A673 (cell line): ENCODE measurements around the gene USF3.

Experiments used
- EZH2 ChIP-seq: fragments of 200-600 bp; sonication (generic); IDR thresholded peaks from 2 replicates; pipeline ENCODE4 v1.6.1; 2017; ENCODE audit warnings: borderline replicate concordance, low read depth, mild to moderate bottlenecking, mixed read lengths, antibody characterized with exemption, low read length; ENCODE audit not compliant: poor library complexity, severe bottlenecking
- TF ChIP-seq, protein P1 (sequence below): fragments of 300-800, 200-600 bp; sonication (generic); conservative IDR thresholded peaks from 2 replicates; pipeline ENCODE4 v1.5.1; 2017; ENCODE audit warnings: low read depth, mild to moderate bottlenecking, antibody characterized with exemption, low read length, moderate library complexity, mixed read lengths

- TF ChIP-seq, protein P1, sequence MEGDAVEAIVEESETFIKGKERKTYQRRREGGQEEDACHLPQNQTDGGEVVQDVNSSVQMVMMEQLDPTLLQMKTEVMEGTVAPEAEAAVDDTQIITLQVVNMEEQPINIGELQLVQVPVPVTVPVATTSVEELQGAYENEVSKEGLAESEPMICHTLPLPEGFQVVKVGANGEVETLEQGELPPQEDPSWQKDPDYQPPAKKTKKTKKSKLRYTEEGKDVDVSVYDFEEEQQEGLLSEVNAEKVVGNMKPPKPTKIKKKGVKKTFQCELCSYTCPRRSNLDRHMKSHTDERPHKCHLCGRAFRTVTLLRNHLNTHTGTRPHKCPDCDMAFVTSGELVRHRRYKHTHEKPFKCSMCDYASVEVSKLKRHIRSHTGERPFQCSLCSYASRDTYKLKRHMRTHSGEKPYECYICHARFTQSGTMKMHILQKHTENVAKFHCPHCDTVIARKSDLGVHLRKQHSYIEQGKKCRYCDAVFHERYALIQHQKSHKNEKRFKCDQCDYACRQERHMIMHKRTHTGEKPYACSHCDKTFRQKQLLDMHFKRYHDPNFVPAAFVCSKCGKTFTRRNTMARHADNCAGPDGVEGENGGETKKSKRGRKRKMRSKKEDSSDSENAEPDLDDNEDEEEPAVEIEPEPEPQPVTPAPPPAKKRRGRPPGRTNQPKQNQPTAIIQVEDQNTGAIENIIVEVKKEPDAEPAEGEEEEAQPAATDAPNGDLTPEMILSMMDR = no peak
- TF ChIP-seq EZH2 = no peak
Measured at GRCh38 chr3:113631573-113631972, 64.9 kb downstream of the USF3 start.
